Neural progenitor cell (in vitro differentiated cells): Measurements from ENCODE around the gene SEPTIN12.

Experiments used
- CTCF ChIP-seq: fragments of 200-600 bp; sonication (generic); IDR thresholded peaks from 2 replicates; pipeline ENCODE4 v1.5.1; 2017; ENCODE audit warnings: antibody characterized with exemption, mild to moderate bottlenecking
- EZH2 ChIP-seq: fragments of 200-600 bp; sonication (generic); IDR thresholded peaks from 2 replicates; pipeline ENCODE4 v1.6.1; 2017; ENCODE audit warnings: antibody characterized with exemption, mild to moderate bottlenecking, moderate library complexity
- EZH2phosphoT487 ChIP-seq: fragments of 200-600 bp; sonication (generic); IDR thresholded peaks from 2 replicates; pipeline ENCODE4 v1.6.1; 2017; ENCODE audit warnings: antibody characterized with exemption

GRCh38 chr16:4797805-4798252, 9.7 kb upstream of the SEPTIN12 start:
- TF ChIP-seq CTCF (no peak), EZH2 (no peak), EZH2phosphoT487 (no peak)
